Cardiac ventricle fibroblast (primary cell): ENCODE results near the gene ADAMTS15. TPM values are rescaled to one million over a fixed set of nuclear protein-coding genes. Genes with fewer than 3 reads are reported as not detected.

Experiments used
- total RNA-seq: library from RNA; depleted of rRNA; stranded (reverse); fragments of >200 nt; gene quantifications from 2 replicates; pipeline ENCODE4 v1.2.3, GENCODE V29; 2015

ADAMTS15 gene, protein sequence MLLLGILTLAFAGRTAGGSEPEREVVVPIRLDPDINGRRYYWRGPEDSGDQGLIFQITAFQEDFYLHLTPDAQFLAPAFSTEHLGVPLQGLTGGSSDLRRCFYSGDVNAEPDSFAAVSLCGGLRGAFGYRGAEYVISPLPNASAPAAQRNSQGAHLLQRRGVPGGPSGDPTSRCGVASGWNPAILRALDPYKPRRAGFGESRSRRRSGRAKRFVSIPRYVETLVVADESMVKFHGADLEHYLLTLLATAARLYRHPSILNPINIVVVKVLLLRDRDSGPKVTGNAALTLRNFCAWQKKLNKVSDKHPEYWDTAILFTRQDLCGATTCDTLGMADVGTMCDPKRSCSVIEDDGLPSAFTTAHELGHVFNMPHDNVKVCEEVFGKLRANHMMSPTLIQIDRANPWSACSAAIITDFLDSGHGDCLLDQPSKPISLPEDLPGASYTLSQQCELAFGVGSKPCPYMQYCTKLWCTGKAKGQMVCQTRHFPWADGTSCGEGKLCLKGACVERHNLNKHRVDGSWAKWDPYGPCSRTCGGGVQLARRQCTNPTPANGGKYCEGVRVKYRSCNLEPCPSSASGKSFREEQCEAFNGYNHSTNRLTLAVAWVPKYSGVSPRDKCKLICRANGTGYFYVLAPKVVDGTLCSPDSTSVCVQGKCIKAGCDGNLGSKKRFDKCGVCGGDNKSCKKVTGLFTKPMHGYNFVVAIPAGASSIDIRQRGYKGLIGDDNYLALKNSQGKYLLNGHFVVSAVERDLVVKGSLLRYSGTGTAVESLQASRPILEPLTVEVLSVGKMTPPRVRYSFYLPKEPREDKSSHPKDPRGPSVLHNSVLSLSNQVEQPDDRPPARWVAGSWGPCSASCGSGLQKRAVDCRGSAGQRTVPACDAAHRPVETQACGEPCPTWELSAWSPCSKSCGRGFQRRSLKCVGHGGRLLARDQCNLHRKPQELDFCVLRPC
- total RNA-seq, result 28.5 and 30.9 TPM in 2 replicates

DNA sequence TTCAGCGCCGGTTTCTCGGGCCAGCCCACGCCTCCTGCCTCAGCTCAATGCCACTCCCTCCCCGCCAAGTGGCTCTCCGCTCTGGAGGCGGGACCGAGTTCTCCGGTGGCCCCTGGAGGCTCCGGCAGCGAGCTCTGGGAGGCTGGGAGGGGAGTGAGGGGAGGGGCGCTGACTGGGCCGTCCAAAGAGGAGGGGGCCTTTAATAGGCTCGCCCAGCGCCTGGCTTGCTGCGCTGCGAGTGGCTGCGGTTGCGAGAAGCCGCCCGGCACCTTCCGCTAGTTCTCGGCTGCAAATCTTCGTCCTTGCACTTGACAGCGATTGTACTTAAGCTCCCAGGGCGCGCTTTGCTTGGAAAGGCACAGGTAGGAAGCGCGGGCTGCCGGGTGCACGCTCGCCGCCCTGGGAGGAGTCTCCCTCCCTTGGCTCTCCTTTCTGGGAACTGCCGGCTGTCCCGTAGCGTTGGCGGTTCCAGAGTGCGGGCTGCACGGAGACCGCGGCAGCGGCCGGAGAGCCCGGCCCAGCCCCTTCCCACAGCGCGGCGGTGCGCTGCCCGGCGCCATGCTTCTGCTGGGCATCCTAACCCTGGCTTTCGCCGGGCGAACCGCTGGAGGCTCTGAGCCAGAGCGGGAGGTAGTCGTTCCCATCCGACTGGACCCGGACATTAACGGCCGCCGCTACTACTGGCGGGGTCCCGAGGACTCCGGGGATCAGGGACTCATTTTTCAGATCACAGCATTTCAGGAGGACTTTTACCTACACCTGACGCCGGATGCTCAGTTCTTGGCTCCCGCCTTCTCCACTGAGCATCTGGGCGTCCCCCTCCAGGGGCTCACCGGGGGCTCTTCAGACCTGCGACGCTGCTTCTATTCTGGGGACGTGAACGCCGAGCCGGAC is at the start of gene ADAMTS15:
ADAMTS15 (plus strand) TSS at position 230 of the 894 bp plus-strand sequence; CDS start at position 559, 329 bp downstream.

GRCh38 chr11:130428316-130429119 is 19.9 kb upstream of the ADAMTS15 start, which contains the start of gene ADAMTS8:
ADAMTS8 (minus strand) TSS chr11:130428609; CDS start chr11:130428286, 323 bp downstream.

Other genes starting within 250 kb of the ADAMTS15 start
- 18.9 and 25.0 TPM in 2 replicates for gene ZBTB44, start 133.7 kb upstream of the ADAMTS15 start, total RNA-seq
- gene ADAMTS8, start 20.0 kb upstream of the ADAMTS15 start, total RNA-seq, result 0.10 and 0.56 TPM in 2 replicates